Mammary epithelial cell (primary cell): ENCODE measurements around the gene ARMC6.

ENCODE experiments used
- EZH2 ChIP-seq: IDR thresholded peaks from 2 replicates; pipeline ENCODE4 v1.6.1; 2012; ENCODE audit warnings: low read length, inconsistent platforms, borderline replicate concordance
- TF ChIP-seq, protein P1 (sequence below), 2 donors: IDR thresholded peaks in 1 of 2; conservative IDR thresholded peaks in 1 of 2; 2 replicates each; pipeline ENCODE4 v1.5.1; 2011 to 2012; ENCODE audit warnings: inconsistent platforms in 2 of 2, low read length in 2 of 2, mild to moderate bottlenecking in 2 of 2, control low read depth in 1 of 2, low read depth in 1 of 2; ENCODE audit not compliant: insufficient read depth in 1 of 2; ENCODE audit errors: extremely low read depth in 1 of 2

DNA sequence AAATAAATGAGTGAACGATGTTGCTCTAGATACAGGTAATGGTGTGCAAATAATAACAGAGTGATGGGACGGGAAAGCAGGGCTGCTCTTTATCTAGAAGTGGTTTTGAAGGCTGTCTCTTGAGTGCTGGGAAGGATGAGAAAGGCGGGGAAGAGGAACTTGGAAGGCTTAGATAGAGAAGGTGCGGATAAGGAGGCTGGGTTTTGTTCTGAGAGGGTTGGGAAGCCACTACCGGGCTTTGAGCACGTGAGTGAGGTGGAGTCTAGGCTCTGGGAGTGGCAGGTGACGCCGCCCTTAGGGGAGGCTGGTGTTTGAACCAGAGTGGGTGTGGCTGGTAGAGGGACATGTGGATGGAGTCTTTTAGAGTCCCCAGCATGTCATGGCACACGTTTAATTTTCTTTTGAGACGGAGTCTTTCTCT is 811 bp downstream of the ARMC6 start:
- TF ChIP-seq, protein P1, sequence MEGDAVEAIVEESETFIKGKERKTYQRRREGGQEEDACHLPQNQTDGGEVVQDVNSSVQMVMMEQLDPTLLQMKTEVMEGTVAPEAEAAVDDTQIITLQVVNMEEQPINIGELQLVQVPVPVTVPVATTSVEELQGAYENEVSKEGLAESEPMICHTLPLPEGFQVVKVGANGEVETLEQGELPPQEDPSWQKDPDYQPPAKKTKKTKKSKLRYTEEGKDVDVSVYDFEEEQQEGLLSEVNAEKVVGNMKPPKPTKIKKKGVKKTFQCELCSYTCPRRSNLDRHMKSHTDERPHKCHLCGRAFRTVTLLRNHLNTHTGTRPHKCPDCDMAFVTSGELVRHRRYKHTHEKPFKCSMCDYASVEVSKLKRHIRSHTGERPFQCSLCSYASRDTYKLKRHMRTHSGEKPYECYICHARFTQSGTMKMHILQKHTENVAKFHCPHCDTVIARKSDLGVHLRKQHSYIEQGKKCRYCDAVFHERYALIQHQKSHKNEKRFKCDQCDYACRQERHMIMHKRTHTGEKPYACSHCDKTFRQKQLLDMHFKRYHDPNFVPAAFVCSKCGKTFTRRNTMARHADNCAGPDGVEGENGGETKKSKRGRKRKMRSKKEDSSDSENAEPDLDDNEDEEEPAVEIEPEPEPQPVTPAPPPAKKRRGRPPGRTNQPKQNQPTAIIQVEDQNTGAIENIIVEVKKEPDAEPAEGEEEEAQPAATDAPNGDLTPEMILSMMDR (conservative IDR thresholded peaks at IDR 0.05 in 1 of 2, IDR thresholded peaks at IDR 0.05 in 1 of 2; ENCODE audit: extremely low read depth in 1 of 2, insufficient read depth in 1 of 2, low read depth in 1 of 2, low read length in 2 of 2) = no peak
- TF ChIP-seq EZH2 = no peak
